HG03442 (cell line): ENCODE data around the gene SMARCAD1.

ENCODE experiments used
- ATAC-seq: cut with Tn5 transposase; IDR thresholded peaks from one replicate; pipeline ENCODE4 v1.9.1; 2021; ENCODE audit warnings: mild to moderate bottlenecking, moderate library complexity; ENCODE audit not compliant: unreplicated experiment

SMARCAD1 gene

GRCh38 chr4:94226763-94227162 lies 19.1 kb downstream of the SMARCAD1 start:
- ATAC-seq, result no peak

GRCh38 chr4:94228493-94229216 lies 21.0 kb downstream of the SMARCAD1 start:
- ATAC-seq, result no peak

- no peak for ATAC-seq
Measured at GRCh38 chr4:94232519-94232918, 24.9 kb downstream of the SMARCAD1 start.

- no peak for ATAC-seq
Measured at GRCh38 chr4:94235825-94236224, 28.2 kb downstream of the SMARCAD1 start.

GRCh38 chr4:94237271-94237670 lies 29.6 kb downstream of the SMARCAD1 start:
- no peak for ATAC-seq

- no peak for ATAC-seq
Measured at GRCh38 chr4:94238160-94238559, 30.5 kb downstream of the SMARCAD1 start.

GRCh38 chr4:94240384-94240783 lies 32.7 kb downstream of the SMARCAD1 start:
- ATAC-seq, result no peak

- ATAC-seq, result no peak
Measured at GRCh38 chr4:94244087-94244828, 36.6 kb downstream of the SMARCAD1 start.

- no peak for ATAC-seq
Measured at GRCh38 chr4:94244829-94245185, 37.1 kb downstream of the SMARCAD1 start.

- no peak for ATAC-seq
Measured at GRCh38 chr4:94251094-94251493, 43.4 kb downstream of the SMARCAD1 start.

- no peak for ATAC-seq
Measured at GRCh38 chr4:94253036-94253435, 45.4 kb downstream of the SMARCAD1 start.

- no peak for ATAC-seq
Measured at GRCh38 chr4:94256144-94256783, 48.6 kb downstream of the SMARCAD1 start.

- ATAC-seq, result no peak
Measured at GRCh38 chr4:94256828-94257227, 49.2 kb downstream of the SMARCAD1 start.

GRCh38 chr4:94262163-94263016 lies 54.7 kb downstream of the SMARCAD1 start:
- ATAC-seq, result no peak

- ATAC-seq, result no peak
Measured at GRCh38 chr4:94267037-94267436, 59.4 kb downstream of the SMARCAD1 start.

- ATAC-seq, result no peak
Measured at GRCh38 chr4:94271248-94271647, 63.6 kb downstream of the SMARCAD1 start.

- ATAC-seq, result no peak
Measured at GRCh38 chr4:94274912-94275311, 67.2 kb downstream of the SMARCAD1 start.

- ATAC-seq, result no peak
Measured at GRCh38 chr4:94276204-94276603, 68.5 kb downstream of the SMARCAD1 start.

GRCh38 chr4:94277534-94277933 lies 69.9 kb downstream of the SMARCAD1 start:
- ATAC-seq, result no peak

GRCh38 chr4:94278781-94279180 lies 71.1 kb downstream of the SMARCAD1 start:
- no peak for ATAC-seq

- no peak for ATAC-seq
Measured at GRCh38 chr4:94284889-94285288, 77.2 kb downstream of the SMARCAD1 start.
